GM18507 (cell line): ENCODE results near the gene MEF2C.
A peak's percentile ranks its signal among the peaks of the same experiment; 100 is the strongest.

Experiments
- DNase-seq: peaks from one replicate; pipeline ENCODE4 v3.0.0; 2011; ENCODE audit warnings: low read depth; ENCODE audit not compliant: insufficient read length; ENCODE audit errors: extremely low spot score
- FAIRE-seq: peaks from 2 replicates; lab custom pipeline; 2011; peaks lifted over from hg19 to GRCh38; lab: Jason Lieb, UNC

MEF2C gene

DNA sequence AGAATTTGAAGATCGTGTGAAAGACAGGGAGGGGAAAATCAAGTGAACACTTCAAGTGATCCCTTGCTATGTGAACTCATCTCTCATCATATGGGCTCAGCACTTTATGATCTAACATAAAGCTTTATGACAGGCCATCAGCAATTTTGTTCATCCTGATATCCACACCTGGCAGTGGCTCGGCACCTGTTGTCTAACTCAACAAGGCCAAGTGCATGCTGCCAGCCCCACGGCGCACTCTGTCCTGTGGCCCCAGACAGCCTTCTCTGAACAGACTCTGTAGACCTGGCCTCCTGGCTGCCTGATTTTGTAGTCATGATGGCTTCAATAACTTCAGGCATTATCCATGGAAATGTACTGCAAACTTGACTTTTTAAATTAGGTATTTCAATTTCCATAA lies 106.3 kb downstream of the MEF2C start:
- DNase-seq, result no peak
- no peak for FAIRE-seq

DNA sequence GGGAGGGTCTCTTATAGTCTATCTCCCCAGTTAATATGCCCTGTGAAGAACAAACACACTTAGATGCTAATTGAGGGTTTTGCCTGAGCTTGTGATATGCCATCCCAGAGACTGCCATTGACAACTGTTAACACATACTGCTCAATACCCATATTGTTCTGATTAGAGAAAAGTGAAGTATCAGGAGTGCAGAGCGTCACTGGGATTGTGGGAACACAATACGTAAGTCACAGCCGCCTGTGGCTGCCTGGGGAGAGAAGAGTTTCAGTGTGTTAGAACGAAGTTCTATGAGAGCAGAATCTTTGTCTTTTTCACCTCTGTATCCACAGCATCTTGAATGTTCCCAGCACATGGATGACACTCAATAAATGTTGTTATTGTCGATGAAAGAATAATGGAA lies 110.2 kb downstream of the MEF2C start:
- DNase-seq, result no peak
- no peak for FAIRE-seq

DNA sequence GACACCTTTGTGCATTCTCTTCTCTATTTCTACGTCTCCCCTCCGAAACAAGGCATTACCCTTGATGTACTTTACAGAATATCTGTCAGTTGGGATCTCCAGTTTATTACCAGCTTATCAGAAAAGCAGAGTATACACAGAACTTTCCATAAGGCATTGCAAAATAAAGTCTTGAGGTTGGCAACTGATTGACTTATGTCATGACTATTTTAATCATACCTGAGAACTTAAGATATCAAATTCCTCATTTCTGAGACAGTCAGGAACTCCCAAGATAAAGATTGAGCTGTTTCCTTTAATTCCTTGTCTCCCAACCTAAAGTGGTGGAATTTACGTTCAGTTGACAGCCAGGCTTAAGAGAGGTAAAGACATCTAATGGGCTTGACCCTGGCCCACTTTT lies 110.9 kb downstream of the MEF2C start:
- no peak for FAIRE-seq

DNA sequence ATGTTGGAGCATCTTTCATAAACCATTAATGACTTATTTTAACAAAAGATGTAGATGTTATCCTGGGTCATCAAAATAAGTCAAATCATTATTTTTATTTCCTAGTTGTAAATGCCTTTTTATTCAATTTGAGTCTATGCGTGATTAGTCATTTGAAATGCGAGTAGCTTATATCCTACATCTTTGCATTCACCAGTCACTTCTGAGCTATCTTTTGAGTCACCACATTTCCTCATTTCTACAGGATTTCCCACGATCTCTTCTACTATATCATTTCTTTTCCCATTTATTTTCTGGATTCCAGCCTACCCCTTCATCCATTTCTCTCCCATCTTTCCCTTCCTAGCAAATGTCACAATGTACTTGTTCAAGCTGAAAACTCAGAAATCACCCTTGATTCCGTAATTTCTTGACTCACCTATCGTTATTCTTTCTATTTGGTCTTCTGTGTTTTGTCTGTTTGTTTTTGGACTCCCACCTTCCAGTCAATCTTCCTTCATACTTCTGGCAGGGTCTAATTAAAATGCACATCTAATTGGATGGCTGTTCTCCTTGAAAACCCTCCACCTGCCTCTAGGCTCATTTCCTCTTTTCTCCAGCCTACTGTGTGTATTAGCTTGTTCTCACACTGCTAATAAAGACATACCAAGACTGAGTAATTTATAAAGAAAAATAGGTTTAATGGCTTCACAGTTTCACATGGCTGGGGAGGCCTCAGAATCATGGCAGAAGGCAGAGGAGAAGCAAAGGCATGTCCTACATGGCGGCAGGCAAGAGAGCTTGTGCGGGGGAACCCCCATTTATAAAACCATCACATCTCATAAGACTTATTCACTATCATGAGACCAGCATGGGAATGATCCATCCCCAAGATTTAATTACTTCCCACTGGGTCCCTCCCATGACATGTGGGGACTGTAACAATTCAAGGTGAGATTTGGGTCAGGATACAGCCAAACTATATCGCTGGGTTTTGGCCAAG lies 112.4 kb downstream of the MEF2C start:
- DNase-seq (no peak), FAIRE-seq (no peak)

More for the DNA sequence above, 110.9 kb downstream of the MEF2C start:
- DNase-seq, result no peak

DNA sequence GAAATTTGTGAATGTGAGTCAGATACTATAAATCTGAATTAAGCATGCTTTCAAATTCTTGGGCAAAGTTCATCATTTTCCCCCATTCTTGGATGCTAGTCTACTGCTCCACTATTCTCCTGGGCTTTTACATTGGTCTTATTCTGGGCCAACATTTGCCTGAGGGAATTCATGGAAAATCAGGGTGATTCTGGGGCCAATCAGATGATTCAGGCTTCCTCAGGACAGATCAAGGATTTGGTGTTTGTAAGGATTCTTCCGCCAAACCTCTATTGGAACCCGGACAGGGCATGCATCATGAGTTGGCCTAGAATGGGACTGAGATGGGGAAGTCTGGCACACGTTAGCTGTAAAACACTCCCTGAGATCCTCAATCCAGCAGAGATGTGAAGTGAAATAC lies 113.8 kb downstream of the MEF2C start:
- DNase-seq (no peak), FAIRE-seq (no peak)

DNA sequence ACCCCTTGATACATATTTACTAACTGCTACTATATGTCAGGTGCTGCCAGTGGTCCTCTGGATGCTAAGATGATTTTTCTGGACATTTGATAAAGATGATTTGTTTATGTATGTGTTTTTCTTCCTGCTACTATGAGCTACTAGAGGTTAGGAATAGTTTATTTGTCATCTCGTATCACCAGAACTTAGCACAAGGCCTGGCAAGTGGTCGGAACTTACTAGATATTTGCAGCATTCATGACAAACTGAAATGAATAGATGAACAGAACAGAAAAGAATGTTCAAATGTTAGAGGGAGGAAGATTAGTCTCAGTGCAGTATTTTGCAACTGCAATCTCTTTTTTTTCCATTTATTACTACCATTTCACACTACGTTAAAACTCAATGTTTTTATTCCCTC lies 114.6 kb downstream of the MEF2C start:
- peak; percentile 5 for FAIRE-seq

DNA sequence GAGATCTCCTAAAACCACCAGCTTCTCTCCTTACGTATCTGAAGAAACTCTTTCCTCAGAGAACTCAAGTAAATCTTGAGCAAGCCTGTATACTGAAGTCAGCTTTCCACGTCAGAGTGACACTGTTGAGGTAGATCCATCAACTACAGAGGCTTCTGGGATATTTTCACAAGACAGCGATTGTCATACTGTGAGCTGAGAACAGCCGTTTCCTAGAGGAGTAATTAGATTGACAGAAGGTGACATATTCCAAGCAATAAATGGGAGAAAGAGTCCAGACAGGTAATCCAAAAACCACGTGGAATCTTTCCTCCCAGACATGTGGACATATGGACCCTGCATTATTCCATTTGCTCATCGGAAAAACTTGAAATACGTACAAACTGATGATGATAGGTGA lies 117.2 kb downstream of the MEF2C start:
- no peak for DNase-seq
- no peak for FAIRE-seq

More for the DNA sequence above, 114.6 kb downstream of the MEF2C start:
- no peak for DNase-seq

DNA sequence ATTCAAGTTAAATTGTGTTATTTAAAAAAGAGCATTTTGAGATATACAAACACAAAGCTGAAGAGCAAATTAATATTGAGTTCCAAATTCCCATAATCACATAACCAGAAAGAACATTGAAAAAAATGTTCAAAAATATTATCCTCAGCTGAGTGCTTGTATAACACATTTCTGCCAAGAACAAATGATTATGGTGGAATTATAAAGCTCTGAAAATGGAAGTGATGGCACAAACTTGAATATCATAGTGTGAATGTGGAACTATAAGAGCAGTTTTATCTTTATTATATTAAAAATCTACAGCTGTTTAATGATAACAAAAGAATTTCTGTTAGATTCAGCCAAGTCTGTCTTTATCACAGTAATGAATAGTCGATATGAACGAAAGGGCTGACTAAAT lies 117.8 kb downstream of the MEF2C start:
- DNase-seq (no peak), FAIRE-seq (no peak)

DNA sequence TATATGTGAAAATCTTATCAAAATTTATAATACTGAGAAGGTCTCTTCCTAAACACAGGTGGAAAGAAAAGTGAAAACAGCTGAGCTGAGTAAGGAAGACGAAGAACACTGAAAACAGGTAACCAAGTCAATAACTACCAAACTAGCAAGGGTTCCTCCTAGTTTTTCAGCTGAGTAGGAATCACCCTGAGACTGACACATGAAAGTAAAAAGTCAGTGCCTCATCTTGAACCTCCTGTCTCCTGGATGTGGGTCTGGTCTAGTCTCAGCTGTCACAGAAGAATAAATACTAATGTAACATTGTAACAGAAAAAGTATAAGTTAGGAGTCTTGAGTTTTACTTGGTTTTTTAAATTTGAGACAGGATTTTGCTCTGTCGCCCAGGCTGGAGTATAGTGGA lies 121.0 kb downstream of the MEF2C start:
- FAIRE-seq, result peak; percentile 62
- no peak for DNase-seq

DNA sequence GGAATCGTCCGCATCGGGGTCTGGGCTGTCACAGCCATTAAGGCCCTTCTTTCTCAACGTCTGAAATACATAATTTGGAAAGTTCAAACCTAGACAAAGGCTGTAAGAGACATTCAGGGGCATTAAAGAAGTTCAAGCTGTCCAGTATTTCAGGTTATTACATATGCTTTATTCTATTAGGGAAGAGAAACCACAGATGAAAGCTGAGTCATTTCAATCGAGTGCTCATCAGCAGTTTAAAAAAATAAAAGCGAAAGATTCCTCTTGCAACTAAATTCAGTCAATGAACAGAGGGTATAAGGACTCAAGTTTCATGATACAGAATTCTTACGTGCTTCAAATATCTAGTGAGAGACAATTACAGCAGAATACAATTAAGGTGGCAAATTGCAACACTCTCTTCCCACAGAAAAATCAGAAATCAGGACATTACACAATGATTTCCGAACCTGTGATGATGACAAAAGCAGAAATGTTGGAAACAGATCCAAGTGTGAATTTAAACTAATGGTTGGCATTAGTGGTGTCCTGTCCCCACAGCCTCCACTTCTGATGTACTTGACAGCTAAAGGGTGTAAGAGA lies 121.6 kb downstream of the MEF2C start:
- FAIRE-seq, result peak; percentile 63
- no peak for DNase-seq

DNA sequence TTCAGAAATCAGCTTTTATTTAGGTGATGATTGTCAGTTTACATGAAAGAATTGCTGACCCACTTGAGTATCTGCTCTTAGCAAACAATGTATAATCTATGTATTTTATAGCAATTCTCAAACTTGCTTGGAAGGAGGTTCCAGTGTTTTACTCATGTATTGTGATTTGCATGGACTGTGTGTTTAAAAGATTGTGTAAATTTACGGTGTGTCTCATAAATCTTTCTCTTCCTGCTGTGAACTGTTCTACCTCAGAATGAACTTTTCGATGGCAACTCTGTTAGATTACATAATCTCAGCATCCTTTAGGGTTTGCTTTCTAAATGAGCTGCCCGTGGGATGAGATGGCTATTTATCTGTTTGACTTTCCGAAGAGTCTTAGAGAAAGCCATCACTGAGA lies 122.5 kb downstream of the MEF2C start:
- peak; percentile 36 for FAIRE-seq

DNA sequence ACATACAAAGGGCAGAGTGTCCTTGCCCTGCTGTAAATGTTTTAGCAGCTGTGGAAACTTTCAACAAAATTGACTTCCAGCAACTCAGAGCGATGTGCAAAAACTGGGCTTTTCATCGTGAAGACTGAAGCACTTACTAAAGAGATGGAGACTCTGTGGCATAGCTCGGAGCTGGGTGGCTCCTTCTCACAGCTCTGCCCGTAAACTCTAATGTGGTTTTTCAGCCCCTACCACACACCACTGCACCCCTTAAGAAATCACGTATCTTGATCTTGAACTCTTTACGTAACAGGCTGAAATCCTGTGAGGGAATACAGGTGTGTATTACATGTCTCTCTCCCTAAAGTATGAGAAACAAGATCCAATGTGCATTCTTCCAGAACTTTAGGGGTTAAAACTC lies 124.4 kb downstream of the MEF2C start:
- DNase-seq (no peak), FAIRE-seq (no peak)

More for the DNA sequence above, 122.5 kb downstream of the MEF2C start:
- no peak for DNase-seq

DNA sequence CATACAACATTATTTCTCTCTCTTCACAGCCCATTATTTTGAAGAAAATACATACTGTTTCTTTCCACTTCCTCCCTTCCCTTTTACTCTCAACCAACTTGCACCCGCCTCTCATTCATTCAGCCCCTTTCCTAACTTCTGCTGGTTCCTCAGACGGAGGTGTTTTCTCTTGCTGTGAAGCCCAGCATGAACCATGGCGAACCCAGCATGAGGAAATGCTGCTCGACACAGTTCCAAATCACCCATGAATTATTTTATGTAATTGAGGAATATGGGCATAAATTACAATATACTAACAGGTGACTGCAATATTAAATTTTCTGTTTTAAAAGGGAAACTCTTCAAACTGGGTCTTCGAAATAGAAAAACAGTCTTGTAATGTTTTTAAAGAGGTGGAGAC lies 124.8 kb downstream of the MEF2C start:
- no peak for FAIRE-seq
- DNase-seq, result no peak

DNA sequence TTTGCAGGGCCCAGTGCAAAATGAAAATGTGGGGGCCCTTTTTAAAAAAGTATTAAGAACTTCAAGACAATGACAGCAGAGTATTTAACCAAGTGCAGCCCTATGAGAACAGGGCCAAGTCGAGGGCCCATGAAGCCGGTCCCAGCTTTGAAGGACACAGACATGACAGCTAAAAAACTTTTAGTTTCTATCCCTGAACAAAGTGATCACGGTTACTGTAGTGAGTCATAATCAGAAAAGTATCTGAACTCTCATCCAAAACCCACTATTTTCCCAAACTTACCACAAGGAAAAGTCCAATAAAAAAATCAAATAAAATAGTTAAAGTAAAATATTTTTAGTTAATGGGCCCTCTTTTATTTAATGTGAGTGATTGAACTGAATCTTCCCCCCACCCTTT lies 126.0 kb downstream of the MEF2C start:
- FAIRE-seq (no peak), DNase-seq (no peak)

DNA sequence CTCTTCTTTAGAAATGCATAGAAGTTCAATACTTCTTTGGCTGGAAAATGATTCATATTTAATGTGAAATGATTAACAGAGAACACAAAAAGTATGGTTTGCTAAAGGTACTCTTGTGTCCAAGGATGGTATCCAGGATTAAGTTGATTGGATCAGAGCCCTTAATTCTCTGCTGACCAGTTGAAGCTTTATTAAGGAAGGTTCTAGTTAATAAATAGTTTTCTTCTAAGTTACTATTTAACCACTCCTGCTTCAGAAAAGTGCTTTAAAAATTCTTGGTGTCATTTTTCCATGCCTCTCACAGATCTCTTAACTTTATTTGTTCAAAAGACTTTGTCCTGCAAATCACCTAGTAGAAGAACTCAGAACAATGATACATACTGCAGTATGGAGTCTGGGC lies 134.3 kb downstream of the MEF2C start:
- FAIRE-seq (no peak), DNase-seq (no peak)

DNA sequence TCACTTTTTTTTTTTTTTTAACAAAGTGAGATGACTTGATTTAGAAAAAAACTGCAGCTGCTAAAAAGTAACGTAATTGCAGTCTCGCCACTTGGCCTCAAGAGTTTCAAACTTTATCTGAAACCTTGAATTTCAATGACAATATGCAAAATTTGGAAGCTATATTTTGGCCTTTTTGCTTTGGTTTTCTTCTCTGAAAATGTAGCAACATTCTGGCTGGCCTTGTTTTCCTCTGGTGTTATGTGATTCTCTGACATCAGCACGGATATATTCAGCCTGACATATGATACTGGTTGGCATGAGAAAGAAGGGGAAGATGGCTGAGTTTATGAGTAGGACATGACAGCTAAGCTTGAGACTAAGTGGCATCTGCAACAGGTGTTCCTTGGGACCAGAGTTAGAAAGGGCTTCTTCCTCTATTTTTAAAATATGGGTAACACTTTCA lies 136.5 kb downstream of the MEF2C start:
- FAIRE-seq (peak; percentile 88), DNase-seq (no peak)

DNA sequence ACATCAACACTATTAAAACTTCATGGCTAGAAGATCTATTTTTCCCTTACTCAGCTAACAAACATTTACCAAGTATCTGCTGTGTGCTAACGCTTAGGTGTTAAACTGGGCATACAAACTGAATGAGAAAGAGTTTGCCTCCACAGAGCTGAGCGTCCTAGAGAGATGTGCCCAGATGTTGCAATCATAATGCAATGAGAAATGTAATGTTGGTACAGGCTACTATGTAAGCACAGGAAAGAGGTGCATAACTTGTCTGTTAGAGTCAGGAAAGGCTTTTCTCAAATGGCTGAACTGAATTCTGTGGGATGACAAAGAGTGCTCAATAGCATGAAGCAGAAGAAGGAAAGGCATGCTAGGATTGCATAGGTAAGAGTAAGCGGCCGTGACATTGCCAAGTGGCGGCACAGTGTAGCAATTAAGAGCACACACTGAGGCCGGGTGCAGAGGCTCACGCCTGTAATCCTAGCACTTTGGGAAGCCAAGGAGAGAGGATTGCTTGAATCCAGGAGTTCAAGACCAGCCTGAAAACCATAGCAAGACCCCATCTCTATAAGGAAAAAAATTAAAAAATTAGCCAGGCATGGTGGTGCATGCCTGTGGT lies 137.8 kb downstream of the MEF2C start:
- FAIRE-seq (peak; percentile 44), DNase-seq (no peak)

DNA sequence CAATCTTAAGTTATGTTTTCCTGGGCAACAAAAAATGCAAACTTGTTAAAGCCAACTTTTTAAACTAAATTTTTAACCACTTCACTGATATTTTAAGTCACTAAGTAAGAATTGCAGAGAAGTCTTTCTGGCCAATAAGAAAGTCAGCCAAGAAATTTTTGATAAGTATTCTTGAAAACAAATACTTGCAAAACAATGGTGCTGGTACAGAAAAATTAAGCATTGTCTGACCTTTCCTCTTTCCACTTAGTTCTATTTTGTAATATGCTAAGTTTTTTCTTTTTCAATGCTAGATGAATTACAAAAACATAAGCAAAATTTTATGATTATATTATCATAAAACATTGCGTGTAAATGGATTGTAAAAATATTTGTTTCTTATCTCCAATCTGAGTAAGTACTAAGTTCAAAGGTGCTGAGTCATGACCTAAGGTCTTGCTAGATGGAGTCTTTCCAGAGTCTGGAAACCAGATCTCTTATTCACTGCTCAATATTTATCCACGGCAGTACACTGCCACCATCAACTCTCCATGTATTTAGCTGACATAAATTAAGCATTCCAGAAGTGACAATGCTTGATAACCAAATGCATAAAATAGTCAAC lies 139.7 kb downstream of the MEF2C start:
- no peak for FAIRE-seq

DNA sequence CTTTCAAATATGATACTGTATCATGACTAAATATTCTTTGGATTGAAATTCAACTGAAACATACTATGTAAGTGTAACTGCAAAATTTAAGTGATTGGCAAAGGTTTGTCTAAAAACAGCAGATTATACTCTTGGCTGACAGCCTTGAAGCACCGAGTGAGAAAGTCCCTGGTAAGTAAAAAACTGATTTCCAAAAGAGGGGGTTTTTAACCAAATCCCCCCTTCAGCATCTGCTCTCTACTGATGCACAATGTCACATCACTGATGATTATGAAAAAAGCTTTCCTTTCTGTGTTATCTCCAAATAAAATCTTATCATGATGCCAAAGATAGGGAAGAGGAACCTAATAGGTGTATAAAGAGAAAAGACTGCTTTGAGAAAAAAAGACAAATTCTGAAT lies 141.0 kb downstream of the MEF2C start:
- no peak for DNase-seq
- peak; percentile 59 for FAIRE-seq

More for the DNA sequence above, 139.7 kb downstream of the MEF2C start:
- DNase-seq, result no peak

DNA sequence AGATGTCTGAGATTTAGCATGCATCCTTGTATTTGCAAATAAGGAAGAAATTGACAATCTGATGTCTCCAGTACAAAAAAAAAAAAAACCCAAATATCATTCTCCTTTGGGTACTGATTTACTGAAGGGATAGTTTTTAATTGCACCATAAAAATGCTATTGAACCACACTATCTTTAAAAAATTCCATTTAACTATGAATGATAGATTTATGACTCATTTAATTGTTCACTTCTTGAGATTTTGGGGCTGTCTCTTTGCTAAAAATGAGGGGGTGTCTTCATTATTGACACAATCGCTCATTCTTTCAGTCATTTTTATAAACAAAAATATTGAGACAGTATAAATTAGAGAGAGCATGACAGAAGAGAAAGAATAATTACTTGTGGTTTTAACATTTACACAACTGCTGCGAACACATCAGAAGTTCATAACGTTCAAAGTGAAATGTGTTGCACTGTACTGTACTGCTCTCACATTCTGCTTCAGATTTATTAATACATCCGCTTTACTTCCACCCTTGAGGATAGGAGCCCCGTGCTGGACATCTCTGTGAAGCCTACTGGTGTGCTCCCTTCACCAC lies 142.3 kb downstream of the MEF2C start:
- FAIRE-seq (peak; percentile 56), DNase-seq (no peak)
